ENCODE measurements around the gene UBE2L5. TPM values are rescaled to one million over a fixed set of nuclear protein-coding genes. Genes with fewer than 3 reads are reported as not detected.

The UBE2L5 gene
- total and polyA plus RNA-seq, 2 experiments from 2014 or later, result not detected

DNA sequence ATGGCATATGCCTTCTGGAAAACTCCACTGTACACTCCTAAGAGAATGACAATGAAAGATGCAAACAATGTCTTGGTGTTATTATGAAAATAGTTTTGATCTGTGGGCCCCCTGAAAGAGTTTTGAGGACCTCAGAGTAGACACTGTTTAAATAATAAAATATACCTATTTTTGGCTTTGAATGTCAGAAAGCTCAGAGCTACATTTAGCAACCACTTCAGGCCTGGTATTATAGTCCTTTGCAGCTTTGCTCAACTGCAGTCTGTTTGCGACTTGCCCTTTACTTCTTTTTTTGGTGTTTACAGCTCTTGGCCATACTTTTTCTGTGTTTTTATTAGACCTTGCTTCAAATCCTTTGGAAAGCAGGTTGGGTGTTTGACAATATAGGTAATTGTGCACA is 5.8 kb upstream of the UBE2L5 start (continued):
- TF ChIP-seq, protein P1, sequence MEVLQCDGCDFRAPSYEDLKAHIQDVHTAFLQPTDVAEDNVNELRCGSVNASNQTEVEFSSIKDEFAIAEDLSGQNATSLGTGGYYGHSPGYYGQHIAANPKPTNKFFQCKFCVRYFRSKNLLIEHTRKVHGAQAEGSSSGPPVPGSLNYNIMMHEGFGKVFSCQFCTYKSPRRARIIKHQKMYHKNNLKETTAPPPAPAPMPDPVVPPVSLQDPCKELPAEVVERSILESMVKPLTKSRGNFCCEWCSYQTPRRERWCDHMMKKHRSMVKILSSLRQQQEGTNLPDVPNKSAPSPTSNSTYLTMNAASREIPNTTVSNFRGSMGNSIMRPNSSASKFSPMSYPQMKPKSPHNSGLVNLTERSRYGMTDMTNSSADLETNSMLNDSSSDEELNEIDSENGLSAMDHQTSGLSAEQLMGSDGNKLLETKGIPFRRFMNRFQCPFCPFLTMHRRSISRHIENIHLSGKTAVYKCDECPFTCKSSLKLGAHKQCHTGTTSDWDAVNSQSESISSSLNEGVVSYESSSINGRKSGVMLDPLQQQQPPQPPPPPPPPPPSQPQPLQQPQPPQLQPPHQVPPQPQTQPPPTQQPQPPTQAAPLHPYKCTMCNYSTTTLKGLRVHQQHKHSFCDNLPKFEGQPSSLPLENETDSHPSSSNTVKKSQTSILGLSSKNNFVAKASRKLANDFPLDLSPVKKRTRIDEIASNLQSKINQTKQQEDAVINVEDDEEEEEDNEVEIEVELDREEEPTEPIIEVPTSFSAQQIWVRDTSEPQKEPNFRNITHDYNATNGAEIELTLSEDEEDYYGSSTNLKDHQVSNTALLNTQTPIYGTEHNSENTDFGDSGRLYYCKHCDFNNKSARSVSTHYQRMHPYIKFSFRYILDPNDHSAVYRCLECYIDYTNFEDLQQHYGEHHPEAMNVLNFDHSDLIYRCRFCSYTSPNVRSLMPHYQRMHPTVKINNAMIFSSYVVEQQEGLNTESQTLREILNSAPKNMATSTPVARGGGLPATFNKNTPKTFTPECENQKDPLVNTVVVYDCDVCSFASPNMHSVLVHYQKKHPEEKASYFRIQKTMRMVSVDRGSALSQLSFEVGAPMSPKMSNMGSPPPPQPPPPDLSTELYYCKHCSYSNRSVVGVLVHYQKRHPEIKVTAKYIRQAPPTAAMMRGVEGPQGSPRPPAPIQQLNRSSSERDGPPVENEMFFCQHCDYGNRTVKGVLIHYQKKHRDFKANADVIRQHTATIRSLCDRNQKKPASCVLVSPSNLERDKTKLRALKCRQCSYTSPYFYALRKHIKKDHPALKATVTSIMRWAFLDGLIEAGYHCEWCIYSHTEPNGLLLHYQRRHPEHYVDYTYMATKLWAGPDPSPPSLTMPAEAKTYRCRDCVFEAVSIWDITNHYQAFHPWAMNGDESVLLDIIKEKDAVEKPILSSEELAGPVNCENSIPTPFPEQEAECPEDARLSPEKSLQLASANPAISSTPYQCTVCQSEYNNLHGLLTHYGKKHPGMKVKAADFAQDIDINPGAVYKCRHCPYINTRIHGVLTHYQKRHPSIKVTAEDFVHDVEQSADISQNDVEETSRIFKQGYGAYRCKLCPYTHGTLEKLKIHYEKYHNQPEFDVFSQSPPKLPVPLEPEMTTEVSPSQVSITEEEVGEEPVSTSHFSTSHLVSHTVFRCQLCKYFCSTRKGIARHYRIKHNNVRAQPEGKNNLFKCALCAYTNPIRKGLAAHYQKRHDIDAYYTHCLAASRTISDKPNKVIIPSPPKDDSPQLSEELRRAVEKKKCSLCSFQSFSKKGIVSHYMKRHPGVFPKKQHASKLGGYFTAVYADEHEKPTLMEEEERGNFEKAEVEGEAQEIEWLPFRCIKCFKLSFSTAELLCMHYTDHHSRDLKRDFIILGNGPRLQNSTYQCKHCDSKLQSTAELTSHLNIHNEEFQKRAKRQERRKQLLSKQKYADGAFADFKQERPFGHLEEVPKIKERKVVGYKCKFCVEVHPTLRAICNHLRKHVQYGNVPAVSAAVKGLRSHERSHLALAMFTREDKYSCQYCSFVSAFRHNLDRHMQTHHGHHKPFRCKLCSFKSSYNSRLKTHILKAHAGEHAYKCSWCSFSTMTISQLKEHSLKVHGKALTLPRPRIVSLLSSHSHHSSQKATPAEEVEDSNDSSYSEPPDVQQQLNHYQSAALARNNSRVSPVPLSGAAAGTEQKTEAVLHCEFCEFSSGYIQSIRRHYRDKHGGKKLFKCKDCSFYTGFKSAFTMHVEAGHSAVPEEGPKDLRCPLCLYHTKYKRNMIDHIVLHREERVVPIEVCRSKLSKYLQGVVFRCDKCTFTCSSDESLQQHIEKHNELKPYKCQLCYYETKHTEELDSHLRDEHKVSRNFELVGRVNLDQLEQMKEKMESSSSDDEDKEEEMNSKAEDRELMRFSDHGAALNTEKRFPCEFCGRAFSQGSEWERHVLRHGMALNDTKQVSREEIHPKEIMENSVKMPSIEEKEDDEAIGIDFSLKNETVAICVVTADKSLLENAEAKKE (CRISPR knock-in tag; IDR thresholded peaks at IDR 0.05), result no peak
- TF ChIP-seq, protein P2, sequence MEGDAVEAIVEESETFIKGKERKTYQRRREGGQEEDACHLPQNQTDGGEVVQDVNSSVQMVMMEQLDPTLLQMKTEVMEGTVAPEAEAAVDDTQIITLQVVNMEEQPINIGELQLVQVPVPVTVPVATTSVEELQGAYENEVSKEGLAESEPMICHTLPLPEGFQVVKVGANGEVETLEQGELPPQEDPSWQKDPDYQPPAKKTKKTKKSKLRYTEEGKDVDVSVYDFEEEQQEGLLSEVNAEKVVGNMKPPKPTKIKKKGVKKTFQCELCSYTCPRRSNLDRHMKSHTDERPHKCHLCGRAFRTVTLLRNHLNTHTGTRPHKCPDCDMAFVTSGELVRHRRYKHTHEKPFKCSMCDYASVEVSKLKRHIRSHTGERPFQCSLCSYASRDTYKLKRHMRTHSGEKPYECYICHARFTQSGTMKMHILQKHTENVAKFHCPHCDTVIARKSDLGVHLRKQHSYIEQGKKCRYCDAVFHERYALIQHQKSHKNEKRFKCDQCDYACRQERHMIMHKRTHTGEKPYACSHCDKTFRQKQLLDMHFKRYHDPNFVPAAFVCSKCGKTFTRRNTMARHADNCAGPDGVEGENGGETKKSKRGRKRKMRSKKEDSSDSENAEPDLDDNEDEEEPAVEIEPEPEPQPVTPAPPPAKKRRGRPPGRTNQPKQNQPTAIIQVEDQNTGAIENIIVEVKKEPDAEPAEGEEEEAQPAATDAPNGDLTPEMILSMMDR (conservative IDR thresholded peaks at IDR 0.05; ENCODE audit: low read depth in 2 of 2), result no peak
- TF ChIP-seq STAT1 (IDR thresholded peaks at IDR 0.05; ENCODE audit: unreplicated experiment) (no peak), ZNF331 (CRISPR knock-in tag; IDR thresholded peaks at IDR 0.05; ENCODE audit: low read depth) (no peak), JUNB (IDR thresholded peaks at IDR 0.05; ENCODE audit: unreplicated experiment) (no peak), CREB1 (CRISPR knock-in tag; IDR thresholded peaks at IDR 0.05; ENCODE audit: low read depth) (no peak)

DNA sequence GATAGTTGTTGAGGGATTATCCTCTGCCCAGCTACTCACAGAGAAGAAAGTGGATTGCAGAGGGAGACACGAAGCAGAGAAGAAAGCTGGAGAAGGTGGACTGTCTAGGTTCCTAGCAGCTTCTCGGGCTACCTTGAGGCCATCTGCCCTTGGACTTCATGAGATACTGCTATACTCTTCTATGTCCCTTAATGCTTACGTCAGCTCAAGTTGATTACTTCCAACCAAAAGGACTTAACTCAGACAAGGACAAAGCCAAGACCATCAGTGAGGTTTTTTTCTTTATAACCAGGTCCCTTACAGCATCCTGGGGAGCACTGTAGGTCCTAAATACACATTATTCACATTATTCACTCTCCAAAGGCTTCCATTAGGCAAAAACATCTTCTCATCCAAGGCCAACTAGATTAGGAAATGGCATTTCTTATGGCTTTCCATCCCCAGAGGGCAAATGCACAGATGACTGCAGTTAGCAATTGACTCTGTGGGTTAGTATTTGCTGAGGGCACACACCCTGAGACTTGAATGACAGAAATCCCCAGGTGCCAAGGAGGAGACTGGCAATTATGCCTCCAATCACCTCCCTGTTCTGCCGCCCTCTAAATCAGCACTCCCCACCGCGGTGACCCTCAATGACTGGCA is 4.1 kb upstream of the UBE2L5 start:
- H3F3A ChIP-seq (replicated peaks; ENCODE audit: low read depth), result peaks cover 10% of the 10 kb centered on the region
- no peak for DNase-seq (ENCODE audit: low spot score)
- 0 out of 2 replicates have a peak, but pooled peaks cover 9% of the 10 kb centered on the region for H3K27me3 ChIP-seq (ENCODE audit: insufficient read depth)
- Mint-ChIP-seq H3K27me3 (ENCODE audit: insufficient read depth, low read depth, poor library complexity) (peaks cover 16% of the 10 kb centered on the region), H3K4me3 (no peak overlapping the region), H3K4me1 (peaks cover 15% of the 10 kb centered on the region), H3K27ac (no peak overlapping the region), H3K36me3 (ENCODE audit: low read depth) (no peaks in the 10 kb centered on the region), H3K9me3 (no peaks in the 10 kb centered on the region; the same call in 2 of the 3 replicates)
- H3K4me2 ChIP-seq, result no peak overlapping the region
- H3K9me2 ChIP-seq (ENCODE audit: insufficient read depth), result no peaks in the 10 kb centered on the region
- H3K4me3 ChIP-seq, result no peak overlapping the region
- no peak for ATAC-seq
- no peak overlapping the region for H3K27ac ChIP-seq (ENCODE audit: low read depth)
- no peaks in the 10 kb centered on the region for H4K20me1 ChIP-seq (replicated peaks; ENCODE audit: insufficient read depth)
- H2AFZ ChIP-seq, result 0 out of 2 replicates have a peak overlapping the region, but pooled peaks have one; percentile 10
- peaks cover 8% of the 10 kb centered on the region for H3K4me1 ChIP-seq (ENCODE audit: insufficient read depth)
- H3K79me2 ChIP-seq (replicated peaks; ENCODE audit: insufficient read depth), result no peaks in the 10 kb centered on the region
- no peaks in the 10 kb centered on the region for H3K36me3 ChIP-seq (ENCODE audit: insufficient read depth)
- TF ChIP-seq CREB1 (CRISPR knock-in tag; IDR thresholded peaks at IDR 0.05; ENCODE audit: low read depth) (no peak), POLR2AphosphoS5 (IDR thresholded peaks at IDR 0.05; ENCODE audit: low read depth) (no peak), EZH2 (IDR thresholded peaks at IDR 0.05; ENCODE audit: low read depth, unreplicated experiment) (no peak), ZNF114 (CRISPR knock-in tag; IDR thresholded peaks at IDR 0.05) (no peak), EZH2phosphoT487 (IDR thresholded peaks at IDR 0.05; ENCODE audit: unreplicated experiment) (no peak)
- TF ChIP-seq, protein P2 (conservative IDR thresholded peaks at IDR 0.05; ENCODE audit: low read depth in 2 of 2), result no peak
